IMR-90 (cell line): ENCODE results near the gene CHORDC1. TPM values are rescaled to one million over a fixed set of nuclear protein-coding genes. Genes with fewer than 3 reads are reported as not detected.

Source experiments
- ATAC-seq: fragments of 200-7000 bp; cut with Tn5 transposase; 2 replicates; pipeline ENCODE4 v1.9.1; 2020; ENCODE audit warnings: low read depth, mild to moderate bottlenecking, moderate library complexity
- BruUV-seq: library from RNA; stranded (reverse); fragments of 400-500 nt; replicated peaks from 2 replicates; lab custom pipeline; 2021; lab: Mats Ljungman, UMichigan
- CTCF ChIA-PET: fragments of 300-600 bp; formaldehyde crosslinking; extraction: SDS; loops from one replicate; lab custom pipeline; 2021; ENCODE audit warnings: antibody characterized with exemption; lab: Yijun Ruan, JAX
- POLR2A ChIA-PET: fragments of 300-600 bp; sonication (Branson Sonifier 250); formaldehyde crosslinking; loops from one replicate; lab custom pipeline; 2022; ENCODE audit warnings: antibody characterized with exemption; ENCODE audit not compliant: unreplicated experiment; lab: Charles Lee
- DNase-seq: peaks from one replicate; pipeline ENCODE4 v3.0.0; 2013
- H2AFZ ChIP-seq: replicated peaks from 2 replicates; pipeline ENCODE3; 2013; ENCODE audit warnings: low read length, mild to moderate bottlenecking; ENCODE audit not compliant: poor library complexity
- H2AK5ac ChIP-seq: 2 replicates; pipeline ENCODE4 v1.6.1; 2013; ENCODE audit warnings: low read depth, low read length, inconsistent platforms
- H2AK9ac ChIP-seq: replicated peaks from 2 replicates; pipeline ENCODE3; 2013; ENCODE audit warnings: mild to moderate bottlenecking, low read depth, low read length, moderate library complexity; ENCODE audit not compliant: poor library complexity
- H2BK120ac ChIP-seq: 2 replicates; pipeline ENCODE4 v1.6.1; 2013; ENCODE audit warnings: low read depth, low read length, inconsistent platforms
- H2BK15ac ChIP-seq: 3 replicates; pipeline ENCODE4 v1.6.1; 2013; ENCODE audit warnings: low read depth, low read length, inconsistent platforms
- H2BK20ac ChIP-seq: 2 replicates; pipeline ENCODE4 v1.6.1; 2013; ENCODE audit warnings: low read depth, mild to moderate bottlenecking, inconsistent platforms, low read length, moderate library complexity
- H2BK5ac ChIP-seq: 2 replicates; pipeline ENCODE4 v1.6.1; 2013; ENCODE audit warnings: mild to moderate bottlenecking, low read depth, low read length, inconsistent platforms; ENCODE audit not compliant: poor library complexity, severe bottlenecking
- H3K14ac ChIP-seq: replicated peaks from 2 replicates; pipeline ENCODE4 v1.6.1; 2013; ENCODE audit warnings: low read depth, low read length, inconsistent platforms
- H3K18ac ChIP-seq: 2 replicates; pipeline ENCODE4 v1.6.1; 2013; ENCODE audit warnings: low read depth, low read length, control low read depth
- H3K23ac ChIP-seq: 2 replicates; pipeline ENCODE4 v1.6.1; 2013; ENCODE audit warnings: low read depth, low read length, inconsistent platforms
- H3K27ac ChIP-seq: 2 replicates; pipeline ENCODE4 v1.5.1; 2013; ENCODE audit warnings: mild to moderate bottlenecking, control low read depth, low read length; ENCODE audit not compliant: insufficient read depth
- H3K27me3 ChIP-seq: 2 replicates; pipeline ENCODE4 v1.6.1; 2013; ENCODE audit warnings: low read length; ENCODE audit not compliant: control insufficient read depth, insufficient read depth
- H3K36me3 ChIP-seq: 2 replicates; pipeline ENCODE4 v1.6.1; 2013; ENCODE audit warnings: low read length, mixed read lengths; ENCODE audit not compliant: control insufficient read depth, insufficient read depth
- H3K4ac ChIP-seq: 2 replicates; pipeline ENCODE4 v1.6.1; 2013; ENCODE audit warnings: low read depth, low read length, inconsistent platforms
- H3K4me1 ChIP-seq: 2 replicates; pipeline ENCODE4 v1.6.1; 2013; ENCODE audit warnings: low read length, mixed read lengths; ENCODE audit not compliant: control insufficient read depth, insufficient read depth
- H3K4me2 ChIP-seq: 2 replicates; pipeline ENCODE4 v1.6.1; 2013; ENCODE audit warnings: low read depth, mild to moderate bottlenecking, control low read depth, low read length, moderate library complexity
- H3K4me3 ChIP-seq: 2 replicates; pipeline ENCODE4 v1.5.1; 2013; ENCODE audit warnings: low read depth, mild to moderate bottlenecking, control low read depth, low read length, moderate library complexity; ENCODE audit not compliant: insufficient read depth
- H3K56ac ChIP-seq: 2 replicates; pipeline ENCODE4 v1.6.1; 2013; ENCODE audit warnings: low read length, inconsistent platforms; ENCODE audit not compliant: insufficient read depth; ENCODE audit errors: extremely low read depth
- H3K79me1 ChIP-seq, 2 experiments: 2 replicates each; pipeline ENCODE4 v1.6.1; 2013; ENCODE audit warnings: low read length in 2 of 2, inconsistent platforms in 1 of 2, low read depth in 1 of 2
- H3K9ac ChIP-seq: 2 replicates; pipeline ENCODE4 v1.6.1; 2013; ENCODE audit warnings: low read depth, low read length, control low read depth
- H3K9me1 ChIP-seq: 2 replicates; pipeline ENCODE4 v1.6.1; 2013; ENCODE audit warnings: low read length, inconsistent platforms; ENCODE audit not compliant: insufficient read depth
- H3K9me3 ChIP-seq: 2 replicates; pipeline ENCODE4 v1.6.1; 2013; ENCODE audit warnings: low read length; ENCODE audit not compliant: control insufficient read depth, insufficient read depth
- H4K20me1 ChIP-seq: 2 replicates; pipeline ENCODE4 v1.6.1; 2013; ENCODE audit warnings: low read length, inconsistent platforms; ENCODE audit not compliant: insufficient read depth
- H4K5ac ChIP-seq: 2 replicates; pipeline ENCODE4 v1.6.1; 2013; ENCODE audit warnings: mild to moderate bottlenecking, low read depth, low read length, control low read depth
- H4K8ac ChIP-seq, 2 experiments: 2 replicates each; pipeline ENCODE4 v1.6.1; 2013; ENCODE audit warnings: low read depth in 2 of 2, low read length in 2 of 2, control low read depth in 1 of 2, inconsistent platforms in 1 of 2
- H4K91ac ChIP-seq: 2 replicates; pipeline ENCODE4 v1.6.1; 2013; ENCODE audit warnings: low read depth, low read length, inconsistent platforms; ENCODE audit not compliant: insufficient read depth
- MAFK ChIP-seq: IDR thresholded peaks from 2 replicates; pipeline ENCODE4 v1.6.1; 2012; ENCODE audit warnings: low read depth, low read length, improper control_type of control experiment
- RAD21 ChIP-seq: IDR thresholded peaks from 2 replicates; pipeline ENCODE4 v1.6.1; 2012; ENCODE audit warnings: low read length, improper control_type of control experiment
- WGBS, 2 experiments: methylation state at CpG; one replicate each; pipeline versions ENCODE4 v1.1.5 to v1.1.7; 2013; ENCODE audit warnings: missing lambda C conversion rate in 2 of 2; ENCODE audit not compliant: insufficient read length in 1 of 2; ENCODE audit errors: extremely low coverage in 2 of 2; 5-methylcytosine and 5-hydroxymethylcytosine counted together
- dilution Hi-C: fragments of 300-500 bp; cut with HindIII; formaldehyde crosslinking; loops from one replicate; pipeline ENCODE4 v1.14.3; 2018; ENCODE audit warnings: low sequenced_read_pairs; ENCODE audit not compliant: unreplicated experiment
- in situ Hi-C: fragments of 300-500 bp; cut with MboI; formaldehyde crosslinking; loops from 3 replicates; pipeline ENCODE4 v1.14.3; 2019; ENCODE audit warnings: low sequenced_read_pairs, inconsistent platforms, mixed read lengths
- intact Hi-C: fragments of 100-400 bp; cut with micrococcal nuclease; formaldehyde crosslinking; loops from 2 replicates; pipeline ENCODE4 v1.10.0; 2022
- polyA plus RNA-seq, 3 experiments: library from polyadenylated mRNA; depleted of rRNA; stranded (reverse); fragments of >200 nt; gene quantifications; 2 replicates each; pipeline ENCODE4 v1.2.3, GENCODE V29; 2012; ENCODE audit warnings: low replicate concordance in 1 of 3
- total RNA-seq: library from RNA; depleted of rRNA; stranded (reverse); fragments of >200 nt; gene quantifications from 2 replicates; pipeline ENCODE4 v1.2.3, GENCODE V29; 2012

Gene CHORDC1
- total and polyA plus RNA-seq, 2 of the 4 experiments (the other 2 are of a cell fraction), result 26.9 to 51.4 TPM

GRCh38 chr11:90252053-90252452 is 29.2 kb upstream of the CHORDC1 start:
- Histone ChIP-seq H3K9me1 (no peaks in the 10 kb centered on the region), H3K23ac (no peak overlapping the region), H3K4me3 (no peak overlapping the region), H2BK20ac (no peak overlapping the region), H3K27me3 (no peaks in the 10 kb centered on the region), H3K56ac (no peak overlapping the region), H2AK9ac (no peak overlapping the region), H3K4me1 (no peaks in the 10 kb centered on the region), H2BK15ac (no peak overlapping the region), H4K8ac (no peak overlapping the region), H3K4me2 (no peak overlapping the region), H3K4ac (no peak overlapping the region), H3K36me3 (no peaks in the 10 kb centered on the region), H2BK120ac (no peak overlapping the region), H3K27ac (no peak overlapping the region), H3K79me1 (no peaks in the 10 kb centered on the region), H3K9ac (no peak overlapping the region), H2AFZ (no peak overlapping the region), H2AK5ac (no peak overlapping the region), H4K20me1 (no peaks in the 10 kb centered on the region), H3K18ac (no peak overlapping the region), H2BK5ac (no peak overlapping the region), H3K9me3 (no peaks in the 10 kb centered on the region), H4K91ac (no peak overlapping the region), H3K14ac (no peak overlapping the region), H4K5ac (no peak overlapping the region)
- ChIA-PET CTCF (no interaction called here), POLR2A (no interaction called here)
- DNase-seq (no peak), ATAC-seq (no peak)
- in situ Hi-C loops (no loop called here), dilution Hi-C loops (no loop called here), intact Hi-C loops (no loop called here)
- BruUV-seq, result no TSS peak
- WGBS, 2 experiments, result 85% methylated on average over 2 of the region's 3 CpGs; no CpG with 5 or more reads in 1 of the 2 experiments
- TF ChIP-seq MAFK (no peak), RAD21 (no peak)
